ENCODE data around the gene SLC25A12.
"Not testable (repeated sequence)": the region's sequence is repeated elsewhere in the genome, so short reads cannot be mapped to it uniquely, and the experiment has no call there.

SLC25A12 gene

GRCh38 chr2:171788316-171788993, 105.6 kb downstream of the SLC25A12 start:
- Histone ChIP-seq H3K4me3 (ENCODE audit: low read depth, low read length) (no peak overlapping the region), H3K27me3 (replicated peaks) (no peaks in the 10 kb centered on the region), H3K36me3 (replicated peaks) (peaks cover 28% of the 10 kb centered on the region), H3K27ac (no peak overlapping the region)
- in situ Hi-C loops (cut with HindIII; ENCODE audit: low pct_ligation_motif_present, low sequenced_read_pairs): no loop called here
- DNase-seq: no peak
- no peak for TF ChIP-seq CTCF (IDR thresholded peaks at IDR 0.05; ENCODE audit: low read depth, low read length, missing control alignments)

DNA sequence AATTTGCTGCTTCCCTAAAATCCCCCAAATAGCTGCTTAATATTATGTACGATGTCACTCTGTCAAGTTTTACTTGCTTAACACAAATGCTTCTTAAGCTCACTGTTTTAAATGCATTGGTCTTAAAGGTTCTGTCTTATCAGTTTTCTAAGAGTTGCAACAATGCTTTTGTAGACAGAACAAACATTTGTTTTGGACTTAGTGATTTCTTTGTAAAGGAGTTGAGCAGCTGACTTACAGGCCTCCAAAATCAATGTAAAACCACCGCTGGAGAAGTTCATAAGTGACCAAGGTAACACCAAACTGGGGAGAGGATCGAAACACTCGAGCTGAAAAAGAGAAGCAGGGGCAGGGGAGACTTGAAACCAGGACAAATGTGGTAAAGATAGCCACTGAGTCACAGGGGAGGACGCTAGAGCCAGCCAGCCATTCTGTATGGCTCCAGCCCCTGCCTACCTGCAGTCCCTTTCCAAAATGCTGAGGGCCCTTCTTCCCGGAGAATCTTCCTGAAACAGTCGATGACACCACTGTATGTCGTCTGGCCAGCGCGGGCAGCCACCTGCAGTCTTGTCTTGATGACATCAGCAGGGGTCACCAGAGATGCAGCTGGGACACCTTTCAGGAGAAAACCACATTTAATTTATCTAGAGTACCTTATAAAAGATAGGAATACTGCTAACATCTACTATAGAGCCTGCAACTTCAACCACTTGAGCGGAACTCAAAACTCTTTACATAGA, 106.5 kb downstream of the SLC25A12 start:
- no peak overlapping the region for H3K4me3 ChIP-seq (ENCODE audit: low read depth, low read length)
- no peak for TF ChIP-seq CTCF (IDR thresholded peaks at IDR 0.05; ENCODE audit: low read depth, low read length, missing control alignments)

GRCh38 chr2:171785450-171785849, 108.6 kb downstream of the SLC25A12 start:
- no peak overlapping the region for H3K27ac ChIP-seq

More for the DNA sequence above, 106.5 kb downstream of the SLC25A12 start:
- peaks cover 27% of the 10 kb centered on the region for H3K36me3 ChIP-seq (replicated peaks)
- in situ Hi-C loops (cut with HindIII; ENCODE audit: low pct_ligation_motif_present, low sequenced_read_pairs): no loop called here
- DNase-seq: no peak
- H3K27ac ChIP-seq: no peak overlapping the region
- no peaks in the 10 kb centered on the region for H3K27me3 ChIP-seq (replicated peaks)

GRCh38 chr2:171778515-171778914, 115.5 kb downstream of the SLC25A12 start:
- in situ Hi-C loops (cut with HindIII; ENCODE audit: low pct_ligation_motif_present, low sequenced_read_pairs): no loop called here
- no peaks in the 10 kb centered on the region for H3K27me3 ChIP-seq (replicated peaks)
- H3K4me3 ChIP-seq (ENCODE audit: low read depth, low read length): no peak overlapping the region
- H3K36me3 ChIP-seq (replicated peaks): no peaks in the 10 kb centered on the region
- no peak overlapping the region for H3K27ac ChIP-seq
- TF ChIP-seq CTCF (IDR thresholded peaks at IDR 0.05; ENCODE audit: low read depth, low read length, missing control alignments): no peak
- DNase-seq: no peak

More at GRCh38 chr2:171785450-171785849, 108.6 kb downstream of the SLC25A12 start:
- in situ Hi-C loops (cut with HindIII; ENCODE audit: low pct_ligation_motif_present, low sequenced_read_pairs): no loop called here
- Histone ChIP-seq H3K27me3 (replicated peaks) (no peaks in the 10 kb centered on the region), H3K36me3 (replicated peaks) (peaks cover 27% of the 10 kb centered on the region), H3K4me3 (ENCODE audit: low read depth, low read length) (no peak overlapping the region)
- TF ChIP-seq CTCF (IDR thresholded peaks at IDR 0.05; ENCODE audit: low read depth, low read length, missing control alignments): no peak
- DNase-seq: no peak

GRCh38 chr2:171774581-171774980, 119.5 kb downstream of the SLC25A12 start:
- in situ Hi-C loops (cut with HindIII; ENCODE audit: low pct_ligation_motif_present, low sequenced_read_pairs); H3K4me3 ChIP-seq (ENCODE audit: low read depth, low read length); H3K27ac ChIP-seq; DNase-seq; H3K36me3 ChIP-seq (replicated peaks); H3K27me3 ChIP-seq (replicated peaks): not testable (repeated sequence)

GRCh38 chr2:171772373-171772772, 121.7 kb downstream of the SLC25A12 start:
- in situ Hi-C loops (cut with HindIII; ENCODE audit: low pct_ligation_motif_present, low sequenced_read_pairs): no loop called here
- DNase-seq: no peak
- H3K27me3 ChIP-seq (replicated peaks): no peaks in the 10 kb centered on the region
- no peak for TF ChIP-seq CTCF (IDR thresholded peaks at IDR 0.05; ENCODE audit: low read depth, low read length, missing control alignments)
- no peak overlapping the region for H3K4me3 ChIP-seq (ENCODE audit: low read depth, low read length)
- no peak overlapping the region for H3K27ac ChIP-seq
- no peaks in the 10 kb centered on the region for H3K36me3 ChIP-seq (replicated peaks)
